ENCODE measurements around the gene LCE1B.

The LCE1B gene

DNA sequence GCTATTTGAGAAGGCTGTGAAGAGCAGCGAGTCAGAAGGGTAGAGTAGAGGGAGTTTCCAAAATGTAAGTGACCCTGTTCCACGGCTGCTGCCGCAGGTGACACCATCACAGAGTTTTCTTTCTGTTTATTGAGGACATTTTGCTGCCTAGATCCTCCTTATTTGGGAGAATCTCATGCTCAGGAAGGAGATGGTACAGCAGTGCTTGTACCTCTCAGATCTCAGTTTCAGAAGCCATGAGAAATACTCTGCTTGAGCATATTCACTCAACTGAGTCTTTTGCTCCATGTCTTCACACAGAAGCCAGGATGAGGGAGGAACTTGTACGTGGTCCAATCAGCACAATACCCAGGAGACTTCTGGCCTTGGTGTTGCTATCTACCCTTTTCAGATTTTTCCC is 49.6 kb downstream of the LCE1B start:
- no peak for DNase-seq (ENCODE audit: low spot score)
